Esophagus muscularis mucosa (tissue), 3 donors: ENCODE measurements around the gene TMEM80.

Source experiments
- POLR2A ChIP-seq: fragments of 450-650 bp; IDR thresholded peaks from one replicate; pipeline ENCODE4 v1.6.1; 2017; ENCODE audit warnings: antibody characterized with exemption, moderate library complexity, mild to moderate bottlenecking, low read depth
- TF ChIP-seq, protein P1 (sequence below), 3 experiments: fragments of 200-600 bp in 2 of 3; fragments of 450-650 bp in 1 of 3; sonication (generic) in 2 of 3; IDR thresholded peaks; one replicate each; pipeline ENCODE4 v1.5.1; 2017 to 2019; ENCODE audit warnings: antibody characterized with exemption in 3 of 3, mild to moderate bottlenecking in 2 of 3, moderate library complexity in 1 of 3

DNA sequence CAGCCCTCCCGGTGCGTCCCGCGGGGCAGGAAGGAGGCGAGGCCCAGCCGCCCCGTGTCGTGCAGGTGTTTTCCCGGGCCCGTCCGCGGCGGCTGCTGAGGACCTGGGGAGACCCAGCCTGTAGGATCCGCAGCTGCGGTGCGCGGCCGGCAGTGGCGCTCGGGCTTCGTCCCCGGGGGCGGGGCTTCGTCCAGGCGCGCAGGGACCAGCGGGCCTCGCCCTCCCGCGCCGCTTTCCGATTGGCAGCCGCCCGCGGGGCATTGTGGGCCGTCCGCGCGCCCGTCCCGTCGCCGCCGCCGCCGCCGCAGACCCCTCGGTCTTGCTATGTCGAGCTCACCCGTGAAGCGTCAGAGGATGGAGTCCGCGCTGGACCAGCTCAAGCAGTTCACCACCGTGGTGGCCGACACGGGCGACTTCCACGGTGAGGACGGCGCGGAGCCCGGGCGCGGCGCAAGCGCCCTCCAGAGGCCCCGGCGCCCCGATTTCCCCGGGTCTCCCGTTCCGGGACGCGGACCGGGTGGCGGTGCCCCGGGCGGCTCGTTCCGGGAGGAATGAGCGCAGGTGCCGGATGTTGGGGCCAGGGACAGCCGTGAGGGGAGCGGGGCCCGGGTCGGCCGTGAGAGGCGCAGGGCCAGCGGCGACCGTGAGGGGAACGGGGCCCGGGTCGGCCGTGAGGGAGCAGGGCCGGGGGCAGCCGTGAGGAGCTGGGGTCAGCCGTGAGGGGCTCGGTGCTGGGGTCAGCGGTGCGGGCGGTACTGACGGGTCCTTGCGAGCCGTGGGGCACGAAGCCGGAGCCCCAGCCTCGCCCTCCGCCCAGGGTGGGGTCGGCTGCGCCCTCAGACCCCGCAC is 51.8 kb downstream of the TMEM80 start, which contains the start of gene TALDO1:
- TF ChIP-seq, protein P1, sequence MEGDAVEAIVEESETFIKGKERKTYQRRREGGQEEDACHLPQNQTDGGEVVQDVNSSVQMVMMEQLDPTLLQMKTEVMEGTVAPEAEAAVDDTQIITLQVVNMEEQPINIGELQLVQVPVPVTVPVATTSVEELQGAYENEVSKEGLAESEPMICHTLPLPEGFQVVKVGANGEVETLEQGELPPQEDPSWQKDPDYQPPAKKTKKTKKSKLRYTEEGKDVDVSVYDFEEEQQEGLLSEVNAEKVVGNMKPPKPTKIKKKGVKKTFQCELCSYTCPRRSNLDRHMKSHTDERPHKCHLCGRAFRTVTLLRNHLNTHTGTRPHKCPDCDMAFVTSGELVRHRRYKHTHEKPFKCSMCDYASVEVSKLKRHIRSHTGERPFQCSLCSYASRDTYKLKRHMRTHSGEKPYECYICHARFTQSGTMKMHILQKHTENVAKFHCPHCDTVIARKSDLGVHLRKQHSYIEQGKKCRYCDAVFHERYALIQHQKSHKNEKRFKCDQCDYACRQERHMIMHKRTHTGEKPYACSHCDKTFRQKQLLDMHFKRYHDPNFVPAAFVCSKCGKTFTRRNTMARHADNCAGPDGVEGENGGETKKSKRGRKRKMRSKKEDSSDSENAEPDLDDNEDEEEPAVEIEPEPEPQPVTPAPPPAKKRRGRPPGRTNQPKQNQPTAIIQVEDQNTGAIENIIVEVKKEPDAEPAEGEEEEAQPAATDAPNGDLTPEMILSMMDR (IDR thresholded peaks at IDR 0.05) = peak in 2 of 3 experiments; percentile 27 to 45
- peak; percentile 38 for TF ChIP-seq POLR2A
